ENCODE results near the gene ADGRA1. TPM values are rescaled to one million over a fixed set of nuclear protein-coding genes. Genes with fewer than 3 reads are reported as not detected.

ADGRA1 gene
- total and polyA plus RNA-seq, 2 of the 13 experiments (the other 11 are each of a cell fraction or from before 2014, with no cell fraction given): not detected

DNA sequence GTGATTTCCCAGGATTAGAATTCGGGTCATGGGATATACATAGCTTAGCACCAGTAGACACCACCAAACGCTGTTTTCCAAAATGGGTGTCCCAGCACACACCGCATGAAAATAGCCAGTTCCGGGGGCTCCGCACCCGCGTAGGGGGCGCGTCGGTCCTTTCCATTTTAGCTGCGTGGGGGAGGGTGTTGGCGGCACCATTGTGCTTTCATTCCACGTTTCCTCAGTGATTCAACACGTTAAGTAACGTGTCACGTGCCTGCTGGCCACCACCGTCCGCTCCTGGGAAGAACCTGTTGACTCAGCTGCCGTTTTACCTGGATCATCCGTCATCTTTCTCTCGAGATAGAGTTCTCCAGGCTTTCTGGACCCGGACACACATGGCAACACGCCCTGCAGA lies 25.6 kb upstream of the ADGRA1 start:
- 51% methylated on average over 22 of the region's 23 CpGs for WGBS (ENCODE audit: low lambda C conversion rate)
- Histone ChIP-seq H3K79me2 (ENCODE audit: insufficient read depth, low read length) (no peaks in the 10 kb centered on the region), H3K36me3 (replicated peaks in 1 of 2; ENCODE audit: control insufficient read depth in 1 of 2, insufficient read depth in 2 of 2, low read length in 2 of 2) (no peaks in the 10 kb centered on the region), H3K27me3 (ENCODE audit: control insufficient read depth in 1 of 2, insufficient read depth in 2 of 2, low read length in 2 of 2) (peaks cover 15 to 47% of the 10 kb centered on the region in 2 experiments), H3K4me1 (ENCODE audit: insufficient read depth, low read length) (no peaks in the 10 kb centered on the region), H4K20me1 (ENCODE audit: insufficient read depth, low read length) (no peaks in the 10 kb centered on the region), H3K4me2 (ENCODE audit: low read depth, low read length) (no peak overlapping the region), H2AFZ (ENCODE audit: low read length) (no peak overlapping the region), H3K27ac (ENCODE audit: extremely low read length, insufficient read depth, low read length) (no peak overlapping the region), H3K9ac (ENCODE audit: insufficient read depth, low read depth, low read length) (no peak overlapping the region), H3K9me3 (ENCODE audit: low read length) (no peaks in the 10 kb centered on the region), H3K4me3 (replicated peaks in 1 of 3; ENCODE audit: insufficient read depth in 1 of 3, low read depth in 2 of 3, low read length in 3 of 3) (no peak overlapping the region)
- ATAC-seq (no peak), DNase-seq (ENCODE audit: low spot score) (no peak), FAIRE-seq (no peak)
- ChIA-PET POLR2A (no interaction called here), CTCF (ENCODE audit: low intra/inter-chr PET ratio, low total read pairs) (no interaction called here)
- TF ChIP-seq SALL2 (CRISPR knock-in tag; IDR thresholded peaks at IDR 0.05) (no peak), YY1 (IDR thresholded peaks at IDR 0.05; ENCODE audit: insufficient read depth, insufficient replicate concordance, low read depth, low read length) (no peak), CREB1 (IDR thresholded peaks at IDR 0.05) (no peak), CREB1 (CRISPR knock-in tag; IDR thresholded peaks at IDR 0.05) (no peak), RCOR2 (CRISPR knock-in tag; IDR thresholded peaks at IDR 0.05) (no peak), ZNF136 (CRISPR knock-in tag; IDR thresholded peaks at IDR 0.05; ENCODE audit: low read depth) (no peak), RAD21 (CRISPR knock-in tag; IDR thresholded peaks at IDR 0.05) (no peak), ZNF724P (CRISPR knock-in tag; IDR thresholded peaks at IDR 0.05; ENCODE audit: borderline replicate concordance) (no peak), MAFG (CRISPR knock-in tag; IDR thresholded peaks at IDR 0.05) (no peak)
- TF ChIP-seq, protein P1, sequence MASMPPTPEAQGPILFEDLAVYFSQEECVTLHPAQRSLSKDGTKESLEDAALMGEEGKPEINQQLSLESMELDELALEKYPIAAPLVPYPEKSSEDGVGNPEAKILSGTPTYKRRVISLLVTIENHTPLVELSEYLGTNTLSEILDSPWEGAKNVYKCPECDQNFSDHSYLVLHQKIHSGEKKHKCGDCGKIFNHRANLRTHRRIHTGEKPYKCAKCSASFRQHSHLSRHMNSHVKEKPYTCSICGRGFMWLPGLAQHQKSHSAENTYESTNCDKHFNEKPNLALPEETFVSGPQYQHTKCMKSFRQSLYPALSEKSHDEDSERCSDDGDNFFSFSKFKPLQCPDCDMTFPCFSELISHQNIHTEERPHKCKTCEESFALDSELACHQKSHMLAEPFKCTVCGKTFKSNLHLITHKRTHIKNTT (CRISPR knock-in tag; IDR thresholded peaks at IDR 0.05): no peak
- TF ChIP-seq, protein P2, sequence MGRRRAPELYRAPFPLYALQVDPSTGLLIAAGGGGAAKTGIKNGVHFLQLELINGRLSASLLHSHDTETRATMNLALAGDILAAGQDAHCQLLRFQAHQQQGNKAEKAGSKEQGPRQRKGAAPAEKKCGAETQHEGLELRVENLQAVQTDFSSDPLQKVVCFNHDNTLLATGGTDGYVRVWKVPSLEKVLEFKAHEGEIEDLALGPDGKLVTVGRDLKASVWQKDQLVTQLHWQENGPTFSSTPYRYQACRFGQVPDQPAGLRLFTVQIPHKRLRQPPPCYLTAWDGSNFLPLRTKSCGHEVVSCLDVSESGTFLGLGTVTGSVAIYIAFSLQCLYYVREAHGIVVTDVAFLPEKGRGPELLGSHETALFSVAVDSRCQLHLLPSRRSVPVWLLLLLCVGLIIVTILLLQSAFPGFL (CRISPR knock-in tag; IDR thresholded peaks at IDR 0.05): no peak
- in situ Hi-C loops (cut with HindIII; ENCODE audit: extremely low pct_ligation_motif_present, low pct_unique_long_range_greater_than_20kb) (no loop called here), intact Hi-C loops (cut with micrococcal nuclease; ENCODE audit: unreplicated experiment) (no loop called here)
- no TSS peak for BruUV-seq (replicated peaks)

Measured in HepG2 (cell line).